ENCODE data around the gene TRIM33. TPM values are rescaled to one million over a fixed set of nuclear protein-coding genes. Genes with fewer than 3 reads are reported as not detected.

The TRIM33 gene
- total RNA-seq, 1 donor from 2014 or later = 75.4 TPM

- H3K79me2 ChIP-seq (ENCODE audit: low read depth) = peaks cover 100% of the 10 kb centered on the region
These were observed 43.0 kb downstream of the TRIM33 start for GRCh38 chr1:114468047-114468446.

GRCh38 chr1:114467491-114467890 is 43.5 kb downstream of the TRIM33 start:
- Histone ChIP-seq H3K27ac (no peak overlapping the region), H3F3A (ENCODE audit: low read depth) (no peaks in the 10 kb centered on the region), H2AFZ (replicated peaks) (no peak overlapping the region), H3K4me1 (no peaks in the 10 kb centered on the region), H3K36me3 (no peaks in the 10 kb centered on the region), H4K20me1 (ENCODE audit: low read depth) (peaks cover 69% of the 10 kb centered on the region), H3K4me2 (no peak overlapping the region), H3K9me3 (ENCODE audit: low read depth) (no peaks in the 10 kb centered on the region), H3K4me3 (no peak overlapping the region), H3K79me2 (ENCODE audit: low read depth) (peaks cover 99% of the 10 kb centered on the region), H3K9ac (no peak overlapping the region), H3K27me3 (no peaks in the 10 kb centered on the region)
- no peaks in the 10 kb centered on the region for H3K27me3 Mint-ChIP-seq (ENCODE audit: insufficient read depth, low read depth)
- peaks cover 34% of the 10 kb centered on the region for H3K36me3 Mint-ChIP-seq
- peaks cover 7% of the 10 kb centered on the region for H3K9me3 Mint-ChIP-seq
- H3K4me1 Mint-ChIP-seq = no peaks in the 10 kb centered on the region
- DNase-seq (ENCODE audit: low spot score) = no peak
- no peak for TF ChIP-seq EZH2 (IDR thresholded peaks at IDR 0.05)
- H3K27ac Mint-ChIP-seq = no peak overlapping the region
- H3K4me3 Mint-ChIP-seq = no peak overlapping the region

More at GRCh38 chr1:114468047-114468446, 43.0 kb downstream of the TRIM33 start:
- no peaks in the 10 kb centered on the region for H3K4me1 ChIP-seq
- TF ChIP-seq CTCF (IDR thresholded peaks at IDR 0.05) = no peak
- TF ChIP-seq EZH2 (IDR thresholded peaks at IDR 0.05) = no peak
- TF ChIP-seq EZH2phosphoT487 (IDR thresholded peaks at IDR 0.05) = no peak
- Mint-ChIP-seq H3K36me3 (peaks cover 36% of the 10 kb centered on the region), H3K9me3 (peaks cover 10% of the 10 kb centered on the region), H3K27ac (no peak overlapping the region), H3K27me3 (ENCODE audit: insufficient read depth, low read depth) (no peaks in the 10 kb centered on the region), H3K4me1 (no peaks in the 10 kb centered on the region), H3K4me3 (no peak overlapping the region)
- no peaks in the 10 kb centered on the region for H3K9me3 ChIP-seq (ENCODE audit: low read depth)
- no peaks in the 10 kb centered on the region for H3F3A ChIP-seq (ENCODE audit: low read depth)
- no peak overlapping the region for H3K27ac ChIP-seq
- no peak overlapping the region for H2AFZ ChIP-seq (replicated peaks)
- H3K27me3 ChIP-seq = no peaks in the 10 kb centered on the region
- H3K36me3 ChIP-seq = no peaks in the 10 kb centered on the region
- no peak overlapping the region for H3K4me3 ChIP-seq
- H3K9ac ChIP-seq = no peak overlapping the region
- peaks cover 74% of the 10 kb centered on the region for H4K20me1 ChIP-seq (ENCODE audit: low read depth)
- DNase-seq (ENCODE audit: low spot score) = no peak
- H3K4me2 ChIP-seq = no peak overlapping the region

- DNase-seq (ENCODE audit: low spot score) = no peak
- TF ChIP-seq EZH2phosphoT487 (IDR thresholded peaks at IDR 0.05) (no peak), EZH2 (IDR thresholded peaks at IDR 0.05) (no peak), CTCF (IDR thresholded peaks at IDR 0.05) (no peak)
- Histone ChIP-seq H3K4me3 (no peak overlapping the region), H3K9ac (no peak overlapping the region), H3K27ac (no peak overlapping the region), H2AFZ (replicated peaks) (no peak overlapping the region), H3K4me2 (no peak overlapping the region), H3K9me3 (ENCODE audit: low read depth) (no peaks in the 10 kb centered on the region), H3K79me2 (ENCODE audit: low read depth) (peaks cover 99% of the 10 kb centered on the region), H4K20me1 (ENCODE audit: low read depth) (peaks cover 60% of the 10 kb centered on the region), H3K36me3 (no peaks in the 10 kb centered on the region), H3K4me1 (no peaks in the 10 kb centered on the region), H3K27me3 (no peaks in the 10 kb centered on the region), H3F3A (ENCODE audit: low read depth) (no peaks in the 10 kb centered on the region)
- peaks cover 38% of the 10 kb centered on the region for H3K36me3 Mint-ChIP-seq
- no peaks in the 10 kb centered on the region for H3K27me3 Mint-ChIP-seq (ENCODE audit: insufficient read depth, low read depth)
- no peak overlapping the region for H3K4me3 Mint-ChIP-seq
- no peak overlapping the region for H3K27ac Mint-ChIP-seq
- H3K9me3 Mint-ChIP-seq = peaks cover 7% of the 10 kb centered on the region
- no peaks in the 10 kb centered on the region for H3K4me1 Mint-ChIP-seq
These were observed 44.5 kb downstream of the TRIM33 start for GRCh38 chr1:114466334-114467014.

DNA sequence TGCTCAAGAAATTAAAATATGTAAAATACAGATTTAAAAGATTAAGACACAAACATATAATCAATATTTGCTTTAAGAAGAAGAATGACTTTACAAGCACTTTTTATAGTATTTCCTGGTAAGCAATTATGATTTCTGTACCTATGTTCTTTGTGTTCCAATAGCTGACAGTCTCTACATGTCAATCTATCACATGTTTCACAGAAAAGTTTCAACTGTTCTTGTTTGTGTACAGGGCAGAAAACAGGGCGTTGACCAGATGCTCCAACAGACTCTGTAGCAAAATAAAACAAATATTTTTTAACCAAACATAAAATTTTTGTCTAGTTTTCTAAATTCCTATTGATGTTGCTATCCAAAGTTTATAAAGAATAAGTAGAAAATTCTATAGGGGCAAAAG is 48.0 kb downstream of the TRIM33 start:
- Histone ChIP-seq H3K4me1 (peaks cover 6% of the 10 kb centered on the region), H3K79me2 (ENCODE audit: low read depth) (peaks cover 87% of the 10 kb centered on the region)

More for the DNA sequence above, 48.0 kb downstream of the TRIM33 start:
- Mint-ChIP-seq H3K36me3 (peaks cover 47% of the 10 kb centered on the region), H3K9me3 (peaks cover 2% of the 10 kb centered on the region), H3K4me1 (no peaks in the 10 kb centered on the region), H3K27me3 (ENCODE audit: insufficient read depth, low read depth) (no peaks in the 10 kb centered on the region), H3K4me3 (no peak overlapping the region), H3K27ac (no peak overlapping the region)
- Histone ChIP-seq H3K9me3 (ENCODE audit: low read depth) (no peaks in the 10 kb centered on the region), H3K27me3 (no peaks in the 10 kb centered on the region), H3K4me3 (no peak overlapping the region), H3F3A (ENCODE audit: low read depth) (no peaks in the 10 kb centered on the region), H4K20me1 (ENCODE audit: low read depth) (peaks cover 35% of the 10 kb centered on the region), H3K4me2 (no peak overlapping the region), H3K27ac (no peak overlapping the region), H3K36me3 (no peaks in the 10 kb centered on the region), H3K9ac (no peak overlapping the region), H2AFZ (replicated peaks) (no peak overlapping the region)
- TF ChIP-seq EZH2phosphoT487 (IDR thresholded peaks at IDR 0.05) (no peak), CTCF (IDR thresholded peaks at IDR 0.05) (no peak)
- no peak for DNase-seq (ENCODE audit: low spot score)

Data from neural progenitor cell (in vitro differentiated cells).